Aortic smooth muscle cell (primary cell): ENCODE measurements around the gene HTD2. TPM values are rescaled to one million over a fixed set of nuclear protein-coding genes. Genes with fewer than 3 reads are reported as not detected.

Experiments used
- total RNA-seq: library from RNA; depleted of rRNA; stranded (reverse); fragments of >200 nt; gene quantifications from 2 replicates; pipeline ENCODE4 v1.2.3, GENCODE V29; 2014

Gene HTD2
- total RNA-seq: 4.8 TPM in 2 replicates

DNA sequence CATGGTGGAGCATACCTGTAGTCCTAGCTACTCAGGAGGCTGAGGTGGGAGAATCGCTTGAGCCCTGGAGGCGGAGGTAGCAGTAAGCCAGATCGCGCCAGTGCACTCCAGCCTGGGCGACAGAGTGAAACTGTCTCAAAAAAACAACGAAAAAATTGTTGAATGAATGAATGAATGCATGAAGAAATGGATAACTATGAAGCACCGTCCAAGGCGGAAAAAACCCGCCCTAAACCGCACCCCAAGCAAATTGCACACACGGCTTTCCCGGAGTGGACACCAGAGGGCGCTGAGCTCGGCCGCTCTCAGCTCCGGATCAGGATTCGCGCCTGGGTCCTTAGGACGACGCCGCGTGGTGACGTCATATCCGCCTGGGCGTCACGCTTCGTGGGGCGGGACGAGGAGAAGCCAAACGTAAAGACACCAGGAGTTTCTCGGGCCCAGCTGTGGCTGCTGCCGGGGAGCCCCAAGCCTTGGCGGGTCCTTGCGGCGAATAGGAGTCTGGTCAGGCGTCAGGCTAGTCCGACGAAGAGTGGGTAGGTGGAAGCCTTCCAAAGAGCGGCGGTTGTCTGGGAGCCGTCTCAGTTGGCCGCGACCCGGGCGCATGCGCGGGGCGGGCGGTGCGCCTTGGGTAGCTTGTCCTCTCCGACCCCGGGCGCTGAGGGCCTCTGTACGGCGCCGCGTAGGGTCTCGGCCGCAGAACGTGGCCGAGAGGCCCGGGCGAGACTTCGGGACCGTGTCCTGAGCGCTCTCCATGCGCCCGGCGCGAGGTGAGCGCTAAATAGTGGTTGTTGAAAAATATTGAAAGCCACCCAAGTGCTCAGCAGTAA, at the start of gene HTD2, which contains the start of gene RPP14:
Gene HTD2, plus strand, starts transcription at position 639 of the 830 bp plus-strand sequence. CDS start 11,094 bp downstream, outside the sequence.
Gene RPP14, plus strand, starts transcription at position 364 of the 830 bp plus-strand sequence. CDS start 4,085 bp downstream, outside the sequence.

DNA sequence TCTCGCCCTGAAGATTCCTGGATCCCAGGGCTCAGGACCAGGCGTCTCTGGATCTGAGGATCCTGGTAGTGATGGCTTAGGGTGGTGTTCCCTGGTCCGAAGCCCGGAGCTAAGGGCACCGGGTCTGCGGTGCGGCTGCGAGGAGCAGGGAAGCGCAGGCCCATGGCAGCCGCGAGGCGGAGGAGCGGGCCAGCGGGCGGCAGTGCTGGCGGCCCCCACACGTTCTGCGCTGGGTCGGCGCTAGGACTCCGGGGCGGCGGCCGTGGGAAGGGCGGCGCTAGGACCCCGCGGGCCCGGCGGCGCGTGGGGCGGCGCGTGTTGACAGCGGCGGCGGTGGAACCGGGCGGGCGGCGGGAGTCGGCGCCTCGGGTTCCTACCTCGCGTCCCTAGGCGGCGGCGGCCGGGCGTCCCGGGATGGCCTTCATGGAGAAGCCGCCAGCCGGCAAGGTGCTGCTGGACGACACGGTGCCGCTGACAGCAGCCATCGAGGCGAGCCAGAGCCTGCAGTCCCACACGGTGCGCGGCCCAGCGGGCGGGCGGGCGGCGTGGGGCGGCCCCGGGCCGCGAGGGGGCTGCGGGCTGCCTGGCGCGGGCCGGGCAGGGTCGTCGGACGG, 26.4 kb downstream of the HTD2 start, which contains the start of gene PXK:
Gene PXK, plus strand, starts transcription at position 318 of the 614 bp plus-strand sequence. Its CDS starts 97 bp downstream, at position 415.

Other genes with a start within 250 kb of the HTD2 start
- not detected in 2 replicates for gene DNASE1L3, start 95.5 kb upstream of the HTD2 start, total RNA-seq
- gene ABHD6, start 68.7 kb upstream of the HTD2 start, total RNA-seq: 6.1 and 8.5 TPM in 2 replicates
- 12.4 and 12.7 TPM in 2 replicates for gene RPP14, start 275 bp upstream of the HTD2 start, total RNA-seq
- gene PXK, start 26.4 kb downstream of the HTD2 start, total RNA-seq: 24.4 and 30.3 TPM in 2 replicates
- 103 and 121 TPM in 2 replicates for gene PDHB, start 127.3 kb downstream of the HTD2 start, total RNA-seq
- 7.8 and 7.9 TPM in 2 replicates for gene KCTD6, start 185.6 kb downstream of the HTD2 start, total RNA-seq
- gene ACOX2, start 230.7 kb downstream of the HTD2 start, total RNA-seq: 25.6 and 27.1 TPM in 2 replicates